ENCODE results near the gene DEFB128.

Gene DEFB128

DNA sequence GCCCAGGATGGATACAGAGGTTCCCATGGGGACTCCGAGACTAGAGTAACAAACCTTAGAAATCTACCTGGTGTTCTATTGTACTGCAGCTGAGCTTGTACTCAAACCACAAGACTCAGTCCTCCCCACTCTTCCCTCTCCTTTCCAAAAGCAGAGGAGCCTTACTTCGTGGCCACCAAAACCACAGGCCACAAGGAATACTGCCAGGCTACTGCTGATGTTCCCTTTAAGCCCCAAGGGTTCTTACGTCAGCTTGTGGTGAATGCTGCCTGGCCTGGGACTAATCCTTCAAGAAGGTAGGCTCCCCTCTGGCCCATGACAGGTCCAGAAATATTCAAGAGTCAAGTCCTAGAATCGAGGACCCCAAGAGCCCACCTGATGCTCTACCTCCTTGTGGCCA, 10.5 kb upstream of the DEFB128 start:
- TF ChIP-seq, protein P1, sequence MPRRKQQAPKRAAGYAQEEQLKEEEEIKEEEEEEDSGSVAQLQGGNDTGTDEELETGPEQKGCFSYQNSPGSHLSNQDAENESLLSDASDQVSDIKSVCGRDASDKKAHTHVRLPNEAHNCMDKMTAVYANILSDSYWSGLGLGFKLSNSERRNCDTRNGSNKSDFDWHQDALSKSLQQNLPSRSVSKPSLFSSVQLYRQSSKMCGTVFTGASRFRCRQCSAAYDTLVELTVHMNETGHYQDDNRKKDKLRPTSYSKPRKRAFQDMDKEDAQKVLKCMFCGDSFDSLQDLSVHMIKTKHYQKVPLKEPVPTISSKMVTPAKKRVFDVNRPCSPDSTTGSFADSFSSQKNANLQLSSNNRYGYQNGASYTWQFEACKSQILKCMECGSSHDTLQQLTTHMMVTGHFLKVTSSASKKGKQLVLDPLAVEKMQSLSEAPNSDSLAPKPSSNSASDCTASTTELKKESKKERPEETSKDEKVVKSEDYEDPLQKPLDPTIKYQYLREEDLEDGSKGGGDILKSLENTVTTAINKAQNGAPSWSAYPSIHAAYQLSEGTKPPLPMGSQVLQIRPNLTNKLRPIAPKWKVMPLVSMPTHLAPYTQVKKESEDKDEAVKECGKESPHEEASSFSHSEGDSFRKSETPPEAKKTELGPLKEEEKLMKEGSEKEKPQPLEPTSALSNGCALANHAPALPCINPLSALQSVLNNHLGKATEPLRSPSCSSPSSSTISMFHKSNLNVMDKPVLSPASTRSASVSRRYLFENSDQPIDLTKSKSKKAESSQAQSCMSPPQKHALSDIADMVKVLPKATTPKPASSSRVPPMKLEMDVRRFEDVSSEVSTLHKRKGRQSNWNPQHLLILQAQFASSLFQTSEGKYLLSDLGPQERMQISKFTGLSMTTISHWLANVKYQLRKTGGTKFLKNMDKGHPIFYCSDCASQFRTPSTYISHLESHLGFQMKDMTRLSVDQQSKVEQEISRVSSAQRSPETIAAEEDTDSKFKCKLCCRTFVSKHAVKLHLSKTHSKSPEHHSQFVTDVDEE (CRISPR knock-in tag; IDR thresholded peaks at IDR 0.05): no peak
- TF ChIP-seq GLIS3 (CRISPR knock-in tag; IDR thresholded peaks at IDR 0.05): no peak
- no peak for TF ChIP-seq ZFP30 (CRISPR knock-in tag; IDR thresholded peaks at IDR 0.05)
- no peak for TF ChIP-seq PPARA (CRISPR knock-in tag; IDR thresholded peaks at IDR 0.05; ENCODE audit: borderline replicate concordance)
- TF ChIP-seq ESRRG (CRISPR knock-in tag; IDR thresholded peaks at IDR 0.05): no peak
- TF ChIP-seq ARNTL (CRISPR knock-in tag; IDR thresholded peaks at IDR 0.05; ENCODE audit: borderline replicate concordance, low read depth): no peak
- TF ChIP-seq TOX (CRISPR knock-in tag; IDR thresholded peaks at IDR 0.05; ENCODE audit: borderline replicate concordance): no peak
- no peak for TF ChIP-seq ZNF70 (CRISPR knock-in tag; IDR thresholded peaks at IDR 0.05)
- TF ChIP-seq SNAI2 (CRISPR knock-in tag; IDR thresholded peaks at IDR 0.05): no peak
- ATAC-seq: no peak

DNA sequence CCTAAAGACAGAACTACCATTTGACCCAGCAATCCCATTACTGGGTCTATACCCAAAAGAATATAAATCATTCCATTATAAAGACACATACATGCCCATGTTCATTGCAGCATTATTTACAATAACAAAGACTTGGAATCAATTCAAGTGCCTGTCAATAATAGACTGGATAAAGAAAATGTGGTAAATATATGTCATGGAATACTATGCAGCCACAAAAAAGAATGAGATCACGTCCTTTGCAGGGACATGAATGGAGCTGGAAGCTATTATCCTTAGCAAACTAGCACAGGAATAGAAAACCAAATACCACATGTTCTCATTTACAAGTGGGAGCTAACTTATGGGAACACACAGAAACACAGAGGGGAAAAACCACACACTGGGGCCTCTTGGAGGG, 8.7 kb upstream of the DEFB128 start:
- TF ChIP-seq OSR1 (CRISPR knock-in tag; IDR thresholded peaks at IDR 0.05) (no peak), CSDC2 (CRISPR knock-in tag; IDR thresholded peaks at IDR 0.05) (no peak), ZNF70 (CRISPR knock-in tag; IDR thresholded peaks at IDR 0.05) (no peak), RARB (CRISPR knock-in tag; IDR thresholded peaks at IDR 0.05) (no peak), ISL1 (CRISPR knock-in tag; IDR thresholded peaks at IDR 0.05) (no peak), TOX (CRISPR knock-in tag; IDR thresholded peaks at IDR 0.05; ENCODE audit: borderline replicate concordance) (no peak), BACH2 (CRISPR knock-in tag; IDR thresholded peaks at IDR 0.05; ENCODE audit: borderline replicate concordance) (no peak), TCF4 (CRISPR knock-in tag; IDR thresholded peaks at IDR 0.05; ENCODE audit: borderline replicate concordance) (no peak), PPARA (CRISPR knock-in tag; IDR thresholded peaks at IDR 0.05; ENCODE audit: borderline replicate concordance) (no peak), GLIS3 (CRISPR knock-in tag; IDR thresholded peaks at IDR 0.05) (no peak), ESRRG (CRISPR knock-in tag; IDR thresholded peaks at IDR 0.05) (no peak), ARNTL (CRISPR knock-in tag; IDR thresholded peaks at IDR 0.05; ENCODE audit: borderline replicate concordance, low read depth) (no peak), SNAI2 (CRISPR knock-in tag; IDR thresholded peaks at IDR 0.05) (no peak), ZNF565 (CRISPR knock-in tag; conservative IDR thresholded peaks at IDR 0.05; ENCODE audit: low read depth) (no peak)
- TF ChIP-seq, protein P2, sequence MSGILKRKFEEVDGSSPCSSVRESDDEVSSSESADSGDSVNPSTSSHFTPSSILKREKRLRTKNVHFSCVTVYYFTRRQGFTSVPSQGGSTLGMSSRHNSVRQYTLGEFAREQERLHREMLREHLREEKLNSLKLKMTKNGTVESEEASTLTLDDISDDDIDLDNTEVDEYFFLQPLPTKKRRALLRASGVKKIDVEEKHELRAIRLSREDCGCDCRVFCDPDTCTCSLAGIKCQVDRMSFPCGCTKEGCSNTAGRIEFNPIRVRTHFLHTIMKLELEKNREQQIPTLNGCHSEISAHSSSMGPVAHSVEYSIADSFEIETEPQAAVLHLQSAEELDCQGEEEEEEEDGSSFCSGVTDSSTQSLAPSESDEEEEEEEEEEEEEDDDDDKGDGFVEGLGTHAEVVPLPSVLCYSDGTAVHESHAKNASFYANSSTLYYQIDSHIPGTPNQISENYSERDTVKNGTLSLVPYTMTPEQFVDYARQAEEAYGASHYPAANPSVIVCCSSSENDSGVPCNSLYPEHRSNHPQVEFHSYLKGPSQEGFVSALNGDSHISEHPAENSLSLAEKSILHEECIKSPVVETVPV (CRISPR knock-in tag; IDR thresholded peaks at IDR 0.05): no peak
- TF ChIP-seq, protein P3, sequence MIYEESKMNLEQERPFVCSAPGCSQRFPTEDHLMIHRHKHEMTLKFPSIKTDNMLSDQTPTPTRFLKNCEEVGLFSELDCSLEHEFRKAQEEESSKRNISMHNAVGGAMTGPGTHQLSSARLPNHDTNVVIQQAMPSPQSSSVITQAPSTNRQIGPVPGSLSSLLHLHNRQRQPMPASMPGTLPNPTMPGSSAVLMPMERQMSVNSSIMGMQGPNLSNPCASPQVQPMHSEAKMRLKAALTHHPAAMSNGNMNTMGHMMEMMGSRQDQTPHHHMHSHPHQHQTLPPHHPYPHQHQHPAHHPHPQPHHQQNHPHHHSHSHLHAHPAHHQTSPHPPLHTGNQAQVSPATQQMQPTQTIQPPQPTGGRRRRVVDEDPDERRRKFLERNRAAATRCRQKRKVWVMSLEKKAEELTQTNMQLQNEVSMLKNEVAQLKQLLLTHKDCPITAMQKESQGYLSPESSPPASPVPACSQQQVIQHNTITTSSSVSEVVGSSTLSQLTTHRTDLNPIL (CRISPR knock-in tag; IDR thresholded peaks at IDR 0.05; ENCODE audit: low read depth): no peak
- TF ChIP-seq, protein P4, sequence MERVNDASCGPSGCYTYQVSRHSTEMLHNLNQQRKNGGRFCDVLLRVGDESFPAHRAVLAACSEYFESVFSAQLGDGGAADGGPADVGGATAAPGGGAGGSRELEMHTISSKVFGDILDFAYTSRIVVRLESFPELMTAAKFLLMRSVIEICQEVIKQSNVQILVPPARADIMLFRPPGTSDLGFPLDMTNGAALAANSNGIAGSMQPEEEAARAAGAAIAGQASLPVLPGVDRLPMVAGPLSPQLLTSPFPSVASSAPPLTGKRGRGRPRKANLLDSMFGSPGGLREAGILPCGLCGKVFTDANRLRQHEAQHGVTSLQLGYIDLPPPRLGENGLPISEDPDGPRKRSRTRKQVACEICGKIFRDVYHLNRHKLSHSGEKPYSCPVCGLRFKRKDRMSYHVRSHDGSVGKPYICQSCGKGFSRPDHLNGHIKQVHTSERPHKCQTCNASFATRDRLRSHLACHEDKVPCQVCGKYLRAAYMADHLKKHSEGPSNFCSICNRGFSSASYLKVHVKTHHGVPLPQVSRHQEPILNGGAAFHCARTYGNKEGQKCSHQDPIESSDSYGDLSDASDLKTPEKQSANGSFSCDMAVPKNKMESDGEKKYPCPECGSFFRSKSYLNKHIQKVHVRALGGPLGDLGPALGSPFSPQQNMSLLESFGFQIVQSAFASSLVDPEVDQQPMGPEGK (CRISPR knock-in tag; IDR thresholded peaks at IDR 0.05; ENCODE audit: borderline replicate concordance): no peak
- TF ChIP-seq, protein P5, sequence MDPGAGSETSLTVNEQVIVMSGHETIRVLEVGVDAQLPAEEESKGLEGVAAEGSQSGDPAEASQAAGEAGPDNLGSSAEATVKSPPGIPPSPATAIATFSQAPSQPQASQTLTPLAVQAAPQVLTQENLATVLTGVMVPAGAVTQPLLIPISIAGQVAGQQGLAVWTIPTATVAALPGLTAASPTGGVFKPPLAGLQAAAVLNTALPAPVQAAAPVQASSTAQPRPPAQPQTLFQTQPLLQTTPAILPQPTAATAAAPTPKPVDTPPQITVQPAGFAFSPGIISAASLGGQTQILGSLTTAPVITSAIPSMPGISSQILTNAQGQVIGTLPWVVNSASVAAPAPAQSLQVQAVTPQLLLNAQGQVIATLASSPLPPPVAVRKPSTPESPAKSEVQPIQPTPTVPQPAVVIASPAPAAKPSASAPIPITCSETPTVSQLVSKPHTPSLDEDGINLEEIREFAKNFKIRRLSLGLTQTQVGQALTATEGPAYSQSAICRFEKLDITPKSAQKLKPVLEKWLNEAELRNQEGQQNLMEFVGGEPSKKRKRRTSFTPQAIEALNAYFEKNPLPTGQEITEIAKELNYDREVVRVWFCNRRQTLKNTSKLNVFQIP (CRISPR knock-in tag; IDR thresholded peaks at IDR 0.05; ENCODE audit: borderline replicate concordance, low read depth): no peak
- no peak for ATAC-seq

DNA sequence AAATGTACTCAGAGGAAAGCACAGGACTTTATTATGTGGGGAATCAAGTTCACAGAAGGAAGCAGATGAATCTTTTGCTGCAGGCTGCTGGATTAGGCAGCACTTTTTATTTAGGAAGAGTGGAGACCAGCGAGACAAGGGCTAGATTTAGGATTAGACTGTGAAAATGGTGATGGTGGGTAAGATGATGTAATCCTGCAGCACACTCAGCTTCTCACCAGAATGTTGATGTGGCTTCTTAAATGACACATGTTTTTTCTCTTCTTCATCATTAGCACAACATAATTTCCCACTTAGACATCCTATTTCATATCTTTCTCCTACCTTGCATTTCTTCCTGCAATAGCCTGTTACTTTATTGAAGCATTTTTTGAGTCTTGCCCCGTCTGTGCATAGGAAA, 1.8 kb downstream of the DEFB128 start:
- TF ChIP-seq PPARA (CRISPR knock-in tag; IDR thresholded peaks at IDR 0.05; ENCODE audit: borderline replicate concordance) (no peak), TOX (CRISPR knock-in tag; IDR thresholded peaks at IDR 0.05; ENCODE audit: borderline replicate concordance) (no peak), SNAI2 (CRISPR knock-in tag; IDR thresholded peaks at IDR 0.05) (no peak), ZNF565 (CRISPR knock-in tag; conservative IDR thresholded peaks at IDR 0.05; ENCODE audit: low read depth) (no peak), ZFP3 (CRISPR knock-in tag; IDR thresholded peaks at IDR 0.05) (no peak), ESRRG (CRISPR knock-in tag; IDR thresholded peaks at IDR 0.05) (no peak), ISL1 (CRISPR knock-in tag; IDR thresholded peaks at IDR 0.05) (no peak), CSDC2 (CRISPR knock-in tag; IDR thresholded peaks at IDR 0.05) (no peak)
- no peak for ATAC-seq
